ENCODE results near the gene MYL4.
"Not testable (repeated sequence)": the region's sequence is repeated elsewhere in the genome, so short reads cannot be mapped to it uniquely, and the experiment has no call there.

MYL4 gene

GRCh38 chr17:47221154-47221553, 12.0 kb downstream of the MYL4 start:
- no peak for DNase-seq (ENCODE audit: low read depth)

- DNase-seq (ENCODE audit: low read depth): no peak
Observed at GRCh38 chr17:47222047-47222446, 12.9 kb downstream of the MYL4 start.

GRCh38 chr17:47223007-47223406, 13.9 kb downstream of the MYL4 start:
- no peak for DNase-seq (ENCODE audit: low read depth)

- DNase-seq (ENCODE audit: low read depth): no peak
Observed at GRCh38 chr17:47223460-47223859, 14.3 kb downstream of the MYL4 start.

- DNase-seq (ENCODE audit: low read depth): not testable (repeated sequence)
Observed at GRCh38 chr17:47224077-47224476, 14.9 kb downstream of the MYL4 start.

- DNase-seq (ENCODE audit: low read depth): no peak
Observed at GRCh38 chr17:47224966-47225365, 15.8 kb downstream of the MYL4 start.

GRCh38 chr17:47225436-47225858, 16.3 kb downstream of the MYL4 start:
- peak; percentile 92 for DNase-seq (ENCODE audit: low read depth)

- no peak for DNase-seq (ENCODE audit: low read depth)
Observed at GRCh38 chr17:47225911-47226688, 17.0 kb downstream of the MYL4 start.

GRCh38 chr17:47227862-47228261, 18.7 kb downstream of the MYL4 start:
- DNase-seq (ENCODE audit: low read depth): no peak

GRCh38 chr17:47229535-47230443, 20.6 kb downstream of the MYL4 start:
- DNase-seq (ENCODE audit: low read depth): peak; percentile 91

GRCh38 chr17:47230864-47231263, 21.7 kb downstream of the MYL4 start:
- no peak for DNase-seq (ENCODE audit: low read depth)

GRCh38 chr17:47231334-47231733, 22.2 kb downstream of the MYL4 start:
- DNase-seq (ENCODE audit: low read depth): no peak

GRCh38 chr17:47231866-47232265, 22.7 kb downstream of the MYL4 start:
- no peak for DNase-seq (ENCODE audit: low read depth)

- DNase-seq (ENCODE audit: low read depth): no peak
Observed at GRCh38 chr17:47232465-47232864, 23.3 kb downstream of the MYL4 start.

- DNase-seq (ENCODE audit: low read depth): no peak
Observed at GRCh38 chr17:47235506-47235905, 26.4 kb downstream of the MYL4 start.

GRCh38 chr17:47235923-47236322, 26.8 kb downstream of the MYL4 start:
- DNase-seq (ENCODE audit: low read depth): no peak

- DNase-seq (ENCODE audit: low read depth): no peak
Observed at GRCh38 chr17:47237841-47238240, 28.7 kb downstream of the MYL4 start.

- DNase-seq (ENCODE audit: low read depth): no peak
Observed at GRCh38 chr17:47238321-47239010, 29.3 kb downstream of the MYL4 start.

- DNase-seq (ENCODE audit: low read depth): no peak
Observed at GRCh38 chr17:47239619-47239966, 30.4 kb downstream of the MYL4 start.

- peak; percentile 98 for DNase-seq (ENCODE audit: low read depth)
Observed at GRCh38 chr17:47239967-47240651, 31.0 kb downstream of the MYL4 start.

- no peak for DNase-seq (ENCODE audit: low read depth)
Observed at GRCh38 chr17:47240806-47241205, 31.7 kb downstream of the MYL4 start.

GRCh38 chr17:47242648-47243047, 33.5 kb downstream of the MYL4 start:
- no peak for DNase-seq (ENCODE audit: low read depth)

Data from stromal cell of bone marrow (primary cell).